OCI-LY3 (cell line): ENCODE data around the gene TRIM54.
"Not testable (repeated sequence)": the region's sequence is repeated elsewhere in the genome, so short reads cannot be mapped to it uniquely, and the experiment has no call there.

ENCODE experiments used
- H2AFZ ChIP-seq: fragments of 200-600, 300-600 bp; shearing (Covaris generic); 2 replicates; pipeline ENCODE4 v1.6.0; 2014; ENCODE audit warnings: antibody characterized with exemption, low read depth, low read length
- H3K27ac ChIP-seq: fragments of 200-600, 300-600 bp; sonication (generic); 2 replicates; pipeline ENCODE4 v1.5.1; 2014; ENCODE audit warnings: mild to moderate bottlenecking, low read length, moderate library complexity, mixed read lengths
- H3K27me3 ChIP-seq: fragments of 200-600, 300-600 bp; sonication (generic); 2 replicates; pipeline ENCODE4 v1.6.1; 2014; ENCODE audit warnings: low read depth, low read length, mixed read lengths
- H3K36me3 ChIP-seq: fragments of 200-600, 300-600 bp; sonication (generic); replicated peaks from 2 replicates; pipeline ENCODE3; 2014; ENCODE audit warnings: low read depth, low read length, mixed read lengths
- H3K4me1 ChIP-seq: fragments of 300-600, 200-600 bp; sonication (generic); 2 replicates; pipeline ENCODE4 v1.6.1; 2014; ENCODE audit warnings: low read length, mixed read lengths
- H3K4me2 ChIP-seq: fragments of 200-600, 300-600 bp; sonication (generic); 2 replicates; pipeline ENCODE4 v1.6.1; 2014; ENCODE audit warnings: low read length, mixed read lengths
- H3K4me3 ChIP-seq: fragments of 300-600, 200-600 bp; sonication (generic); 2 replicates; pipeline ENCODE4 v1.5.1; 2014; ENCODE audit warnings: antibody characterized with exemption, mild to moderate bottlenecking, low read length, moderate library complexity
- H3K79me2 ChIP-seq: fragments of 300-600, 200-600 bp; shearing (Covaris generic); 2 replicates; pipeline ENCODE4 v1.6.1; 2014; ENCODE audit warnings: mild to moderate bottlenecking, low read length, mixed read lengths
- H3K9ac ChIP-seq: fragments of 300-600, 200-600 bp; shearing (Covaris generic); 2 replicates; pipeline ENCODE4 v1.6.0; 2014; ENCODE audit warnings: mild to moderate bottlenecking, low read length, moderate library complexity
- H3K9me3 ChIP-seq: fragments of 200-600, 300-600 bp; shearing (Covaris generic); 2 replicates; pipeline ENCODE4 v1.6.1; 2014; ENCODE audit warnings: low read length, mixed read lengths; ENCODE audit not compliant: insufficient read depth
- H4K20me1 ChIP-seq: fragments of 200-600, 300-600 bp; sonication (generic); 2 replicates; pipeline ENCODE4 v1.6.1; 2016; ENCODE audit warnings: low read length, mixed read lengths; ENCODE audit not compliant: insufficient read depth
- CTCF ChIP-seq: fragments of 200-600, 300-600 bp; sonication (generic); IDR thresholded peaks from 2 replicates; pipeline ENCODE4 v1.5.1; 2014; ENCODE audit warnings: antibody characterized with exemption, low read length, low read depth
- EZH2phosphoT487 ChIP-seq: fragments of 200-600 bp; shearing (Covaris generic); IDR thresholded peaks from 2 replicates; pipeline ENCODE4 v1.6.1; 2018; ENCODE audit warnings: antibody characterized with exemption, mixed run types, low read depth

The TRIM54 gene

DNA sequence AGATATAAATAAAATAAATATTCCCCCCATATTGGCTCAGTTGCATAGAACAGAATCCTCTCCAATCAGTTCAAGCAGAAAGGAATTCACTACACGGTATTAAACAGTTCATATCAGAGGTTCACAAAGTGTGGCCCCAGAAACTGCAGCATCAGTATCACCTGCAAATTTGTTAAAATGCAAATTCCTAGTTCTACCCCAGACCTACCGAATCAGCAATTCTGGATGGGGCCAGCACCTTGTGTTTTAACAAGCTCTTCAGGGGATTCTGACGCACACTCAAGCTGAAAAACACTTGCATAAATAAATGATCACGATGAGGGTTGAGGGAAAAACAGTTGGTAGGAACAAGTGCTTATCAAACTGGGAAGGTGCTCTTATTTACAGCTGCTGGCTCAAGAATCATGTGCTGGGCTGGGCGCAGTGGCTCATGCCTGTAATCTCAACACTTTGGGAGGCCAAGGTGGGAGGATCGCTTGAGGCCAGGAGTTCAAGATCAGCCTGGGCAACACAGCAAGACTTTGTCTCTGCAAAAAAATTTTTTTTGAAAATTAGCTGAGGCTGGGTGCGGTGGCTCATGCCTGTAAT lies 68.0 kb downstream of the TRIM54 start:
- Histone ChIP-seq H3K4me1 (peaks cover 3% of the 10 kb centered on the region; the same call in 1 of the 2 replicates), H3K27me3 (no peaks in the 10 kb centered on the region), H3K36me3 (peaks cover 11% of the 10 kb centered on the region), H3K4me2 (no peak overlapping the region), H3K4me3 (no peak overlapping the region), H3K27ac (no peak overlapping the region), H3K9ac (no peak overlapping the region), H2AFZ (no peak overlapping the region), H3K9me3 (no peaks in the 10 kb centered on the region), H4K20me1 (peaks cover 20% of the 10 kb centered on the region; the same call in 1 of the 2 replicates), H3K79me2 (peaks cover 93% of the 10 kb centered on the region)
- TF ChIP-seq CTCF, result no peak
- no peak for TF ChIP-seq EZH2phosphoT487

GRCh38 chr2:27351802-27352598 lies 69.8 kb downstream of the TRIM54 start:
- no peak for TF ChIP-seq EZH2phosphoT487
- no peak for TF ChIP-seq CTCF
- Histone ChIP-seq H2AFZ (no peak overlapping the region), H3K27me3 (no peaks in the 10 kb centered on the region), H3K79me2 (peaks cover 91% of the 10 kb centered on the region), H3K9ac (no peak overlapping the region), H3K4me2 (no peak overlapping the region), H3K36me3 (peaks cover 11% of the 10 kb centered on the region), H3K9me3 (no peaks in the 10 kb centered on the region), H3K4me1 (peaks cover 8% of the 10 kb centered on the region; the same call in 1 of the 2 replicates), H4K20me1 (peaks cover 17% of the 10 kb centered on the region; the same call in 1 of the 2 replicates), H3K27ac (no peak overlapping the region), H3K4me3 (no peak overlapping the region)

- not testable (repeated sequence) for H3K4me3 ChIP-seq, H3K9me3 ChIP-seq, H3K27me3 ChIP-seq, H3K4me2 ChIP-seq, H3K27ac ChIP-seq, H3K9ac ChIP-seq, H2AFZ ChIP-seq
- H3K36me3 ChIP-seq, result peaks cover 12% of the 10 kb centered on the region
- H3K79me2 ChIP-seq, result peaks cover 91% of the 10 kb centered on the region
- H3K4me1 ChIP-seq, result peaks cover 15% of the 10 kb centered on the region
- H4K20me1 ChIP-seq, result peaks cover 10% of the 10 kb centered on the region; the same call in 1 of the 2 replicates
Observed at GRCh38 chr2:27353386-27353761, 71.1 kb downstream of the TRIM54 start.

DNA sequence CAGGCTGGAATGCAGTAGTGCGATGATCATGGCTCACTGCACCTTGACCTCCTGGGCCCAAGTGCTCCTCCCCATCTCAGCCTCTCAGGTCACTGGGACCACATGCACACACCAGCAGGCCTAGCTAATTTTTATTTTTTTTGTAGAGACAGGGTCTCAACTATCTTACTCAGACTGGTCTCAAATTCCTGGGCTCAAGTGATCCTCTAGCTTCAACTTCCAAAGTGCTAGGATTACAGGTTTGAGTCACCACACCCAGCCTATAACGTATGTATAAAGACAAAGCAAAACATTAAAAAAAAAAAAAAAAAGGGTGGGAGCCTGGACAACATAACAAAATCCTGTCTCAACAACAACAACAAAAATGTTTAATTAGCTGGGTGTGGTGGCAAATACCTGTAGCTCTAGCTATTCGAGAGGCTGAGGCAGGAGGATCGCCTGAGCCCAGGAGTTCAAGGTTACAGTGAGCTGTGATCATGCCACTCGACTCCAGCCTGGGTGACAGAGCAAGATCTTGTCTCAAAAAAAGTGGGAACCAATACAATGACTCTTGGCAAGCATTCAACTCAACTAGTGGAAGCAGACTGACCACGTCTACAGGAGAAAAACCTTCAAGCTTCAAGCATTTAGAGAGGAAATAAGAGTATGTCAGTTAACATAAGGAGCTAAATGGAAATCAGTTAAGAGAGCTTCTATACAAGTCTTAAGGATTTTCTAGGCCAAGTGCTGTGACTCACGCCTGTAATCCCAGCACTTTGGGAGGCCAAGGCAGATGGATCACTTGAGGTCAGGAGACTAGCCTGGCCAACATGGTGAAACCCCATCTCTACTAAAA lies 71.8 kb downstream of the TRIM54 start:
- H3K9ac ChIP-seq, result no peak overlapping the region
- no peaks in the 10 kb centered on the region for H3K27me3 ChIP-seq
- peaks cover 15% of the 10 kb centered on the region for H3K36me3 ChIP-seq
- no peak for TF ChIP-seq EZH2phosphoT487
- TF ChIP-seq CTCF, result no peak
- no peak overlapping the region for H2AFZ ChIP-seq
- H3K4me3 ChIP-seq, result no peak overlapping the region
- no peak overlapping the region for H3K27ac ChIP-seq
- peaks cover 16% of the 10 kb centered on the region for H3K4me1 ChIP-seq
- peaks cover 10% of the 10 kb centered on the region; the same call in 1 of the 2 replicates for H4K20me1 ChIP-seq
- peaks cover 92% of the 10 kb centered on the region for H3K79me2 ChIP-seq
- H3K4me2 ChIP-seq, result no peak overlapping the region
- H3K9me3 ChIP-seq, result no peaks in the 10 kb centered on the region
